ENCODE results near the gene ARSI. TPM values are rescaled to one million over a fixed set of nuclear protein-coding genes. Genes with fewer than 3 reads are reported as not detected.
A peak's percentile ranks its signal among the peaks of the same experiment; 100 is the strongest.

The ARSI gene
- total and polyA plus RNA-seq, 2 of the 13 experiments (the other 11 are each of a cell fraction or from before 2014, with no cell fraction given): 4.2 to 33.9 TPM

DNA sequence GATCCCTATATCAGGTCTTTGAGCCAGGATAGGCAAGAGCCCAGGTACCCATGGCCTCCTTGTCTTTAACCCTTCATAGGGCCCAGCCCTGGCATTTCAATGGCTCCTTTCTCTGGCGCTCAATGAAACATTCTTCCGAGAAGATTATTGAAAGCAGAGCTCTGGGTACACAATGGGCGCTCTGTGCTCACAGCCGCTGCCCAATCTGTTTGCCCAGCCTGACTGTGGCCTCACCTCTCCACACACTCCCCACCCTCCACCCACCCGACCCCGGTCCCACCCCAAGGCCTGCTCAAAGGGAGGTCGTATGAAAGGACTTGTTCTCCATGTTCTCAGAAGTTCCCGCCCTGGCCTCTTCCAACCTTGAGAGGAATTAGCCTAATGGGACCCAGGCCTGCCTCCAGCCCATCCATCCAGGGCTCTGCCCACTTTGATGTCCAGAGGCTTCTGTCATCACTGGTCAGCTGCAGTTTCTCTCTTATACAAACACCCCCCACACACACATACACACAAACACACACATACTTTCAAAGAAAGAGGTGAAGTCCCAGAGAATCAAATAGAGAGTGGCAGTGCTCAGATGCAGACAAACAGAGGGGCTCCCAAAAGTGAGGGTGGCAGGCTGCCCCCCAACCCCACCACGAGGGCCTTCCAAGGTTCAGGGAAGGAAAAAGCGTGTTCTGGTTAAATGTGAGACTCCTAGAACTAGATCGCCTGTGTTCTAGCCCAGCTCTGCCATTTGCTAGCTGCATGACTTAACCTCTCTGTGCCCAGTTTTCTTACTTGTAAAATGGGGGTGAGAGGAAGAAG lies 5.1 kb upstream of the ARSI start (continued):
- TF ChIP-seq, protein P1, sequence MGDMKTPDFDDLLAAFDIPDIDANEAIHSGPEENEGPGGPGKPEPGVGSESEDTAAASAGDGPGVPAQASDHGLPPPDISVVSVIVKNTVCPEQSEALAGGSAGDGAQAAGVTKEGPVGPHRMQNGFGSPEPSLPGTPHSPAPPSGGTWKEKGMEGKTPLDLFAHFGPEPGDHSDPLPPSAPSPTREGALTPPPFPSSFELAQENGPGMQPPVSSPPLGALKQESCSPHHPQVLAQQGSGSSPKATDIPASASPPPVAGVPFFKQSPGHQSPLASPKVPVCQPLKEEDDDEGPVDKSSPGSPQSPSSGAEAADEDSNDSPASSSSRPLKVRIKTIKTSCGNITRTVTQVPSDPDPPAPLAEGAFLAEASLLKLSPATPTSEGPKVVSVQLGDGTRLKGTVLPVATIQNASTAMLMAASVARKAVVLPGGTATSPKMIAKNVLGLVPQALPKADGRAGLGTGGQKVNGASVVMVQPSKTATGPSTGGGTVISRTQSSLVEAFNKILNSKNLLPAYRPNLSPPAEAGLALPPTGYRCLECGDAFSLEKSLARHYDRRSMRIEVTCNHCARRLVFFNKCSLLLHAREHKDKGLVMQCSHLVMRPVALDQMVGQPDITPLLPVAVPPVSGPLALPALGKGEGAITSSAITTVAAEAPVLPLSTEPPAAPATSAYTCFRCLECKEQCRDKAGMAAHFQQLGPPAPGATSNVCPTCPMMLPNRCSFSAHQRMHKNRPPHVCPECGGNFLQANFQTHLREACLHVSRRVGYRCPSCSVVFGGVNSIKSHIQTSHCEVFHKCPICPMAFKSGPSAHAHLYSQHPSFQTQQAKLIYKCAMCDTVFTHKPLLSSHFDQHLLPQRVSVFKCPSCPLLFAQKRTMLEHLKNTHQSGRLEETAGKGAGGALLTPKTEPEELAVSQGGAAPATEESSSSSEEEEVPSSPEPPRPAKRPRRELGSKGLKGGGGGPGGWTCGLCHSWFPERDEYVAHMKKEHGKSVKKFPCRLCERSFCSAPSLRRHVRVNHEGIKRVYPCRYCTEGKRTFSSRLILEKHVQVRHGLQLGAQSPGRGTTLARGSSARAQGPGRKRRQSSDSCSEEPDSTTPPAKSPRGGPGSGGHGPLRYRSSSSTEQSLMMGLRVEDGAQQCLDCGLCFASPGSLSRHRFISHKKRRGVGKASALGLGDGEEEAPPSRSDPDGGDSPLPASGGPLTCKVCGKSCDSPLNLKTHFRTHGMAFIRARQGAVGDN (CRISPR knock-in tag; IDR thresholded peaks at IDR 0.05): peak; percentile 23; the same call in 1 of the 2 replicates
- TF ChIP-seq, protein P2, sequence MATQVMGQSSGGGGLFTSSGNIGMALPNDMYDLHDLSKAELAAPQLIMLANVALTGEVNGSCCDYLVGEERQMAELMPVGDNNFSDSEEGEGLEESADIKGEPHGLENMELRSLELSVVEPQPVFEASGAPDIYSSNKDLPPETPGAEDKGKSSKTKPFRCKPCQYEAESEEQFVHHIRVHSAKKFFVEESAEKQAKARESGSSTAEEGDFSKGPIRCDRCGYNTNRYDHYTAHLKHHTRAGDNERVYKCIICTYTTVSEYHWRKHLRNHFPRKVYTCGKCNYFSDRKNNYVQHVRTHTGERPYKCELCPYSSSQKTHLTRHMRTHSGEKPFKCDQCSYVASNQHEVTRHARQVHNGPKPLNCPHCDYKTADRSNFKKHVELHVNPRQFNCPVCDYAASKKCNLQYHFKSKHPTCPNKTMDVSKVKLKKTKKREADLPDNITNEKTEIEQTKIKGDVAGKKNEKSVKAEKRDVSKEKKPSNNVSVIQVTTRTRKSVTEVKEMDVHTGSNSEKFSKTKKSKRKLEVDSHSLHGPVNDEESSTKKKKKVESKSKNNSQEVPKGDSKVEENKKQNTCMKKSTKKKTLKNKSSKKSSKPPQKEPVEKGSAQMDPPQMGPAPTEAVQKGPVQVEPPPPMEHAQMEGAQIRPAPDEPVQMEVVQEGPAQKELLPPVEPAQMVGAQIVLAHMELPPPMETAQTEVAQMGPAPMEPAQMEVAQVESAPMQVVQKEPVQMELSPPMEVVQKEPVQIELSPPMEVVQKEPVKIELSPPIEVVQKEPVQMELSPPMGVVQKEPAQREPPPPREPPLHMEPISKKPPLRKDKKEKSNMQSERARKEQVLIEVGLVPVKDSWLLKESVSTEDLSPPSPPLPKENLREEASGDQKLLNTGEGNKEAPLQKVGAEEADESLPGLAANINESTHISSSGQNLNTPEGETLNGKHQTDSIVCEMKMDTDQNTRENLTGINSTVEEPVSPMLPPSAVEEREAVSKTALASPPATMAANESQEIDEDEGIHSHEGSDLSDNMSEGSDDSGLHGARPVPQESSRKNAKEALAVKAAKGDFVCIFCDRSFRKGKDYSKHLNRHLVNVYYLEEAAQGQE (IDR thresholded peaks at IDR 0.05; ENCODE audit: borderline replicate concordance in 1 of 2, low read depth in 1 of 2, low read length in 2 of 2): 0 out of 4 replicates have a peak, but pooled peaks of 1 of the 2 experiments have one; percentile 6
- TF ChIP-seq PHF21A (CRISPR knock-in tag; IDR thresholded peaks at IDR 0.05) (peak; percentile 80), JUNB (CRISPR knock-in tag; IDR thresholded peaks at IDR 0.05; ENCODE audit: borderline replicate concordance) (0 out of 2 replicates have a peak, but pooled peaks have one; percentile 49), ZNF777 (CRISPR knock-in tag; IDR thresholded peaks at IDR 0.05) (no peak), ZNF549 (CRISPR knock-in tag; IDR thresholded peaks at IDR 0.05) (no peak), SAP130 (CRISPR knock-in tag; IDR thresholded peaks at IDR 0.05; ENCODE audit: low read depth) (peak; percentile 12; the same call in 1 of the 2 replicates), LCORL (IDR thresholded peaks at IDR 0.05) (no peak), LCORL (CRISPR knock-in tag; IDR thresholded peaks at IDR 0.05) (peak; percentile 62), FOXJ3 (CRISPR knock-in tag; IDR thresholded peaks at IDR 0.05; ENCODE audit: borderline replicate concordance) (peak; percentile 19; the same call in 1 of the 2 replicates), ZNF737 (CRISPR knock-in tag; IDR thresholded peaks at IDR 0.05; ENCODE audit: borderline replicate concordance) (no peak), PCBP1 (IDR thresholded peaks at IDR 0.05; ENCODE audit: borderline replicate concordance, low read depth, low read length) (no peak), ZNF670 (CRISPR knock-in tag; IDR thresholded peaks at IDR 0.05; ENCODE audit: borderline replicate concordance) (no peak), SP5 (CRISPR knock-in tag; IDR thresholded peaks at IDR 0.05; ENCODE audit: borderline replicate concordance, low read depth) (peak; percentile 89), FOSL2 (CRISPR knock-in tag; IDR thresholded peaks at IDR 0.05) (0 out of 2 replicates have a peak, but pooled peaks have one; percentile 26)
- TF ChIP-seq, protein P3, sequence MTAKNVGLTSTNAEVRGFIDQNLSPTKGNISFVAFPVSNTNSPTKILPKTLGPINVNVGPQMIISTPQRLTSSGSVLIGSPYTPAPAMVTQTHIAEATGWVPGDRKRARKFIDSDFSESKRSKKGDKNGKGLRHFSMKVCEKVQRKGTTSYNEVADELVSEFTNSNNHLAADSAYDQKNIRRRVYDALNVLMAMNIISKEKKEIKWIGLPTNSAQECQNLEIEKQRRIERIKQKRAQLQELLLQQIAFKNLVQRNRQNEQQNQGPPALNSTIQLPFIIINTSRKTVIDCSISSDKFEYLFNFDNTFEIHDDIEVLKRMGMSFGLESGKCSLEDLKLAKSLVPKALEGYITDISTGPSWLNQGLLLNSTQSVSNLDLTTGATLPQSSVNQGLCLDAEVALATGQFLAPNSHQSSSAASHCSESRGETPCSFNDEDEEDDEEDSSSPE (CRISPR knock-in tag; IDR thresholded peaks at IDR 0.05): no peak
- TF ChIP-seq, protein P4, sequence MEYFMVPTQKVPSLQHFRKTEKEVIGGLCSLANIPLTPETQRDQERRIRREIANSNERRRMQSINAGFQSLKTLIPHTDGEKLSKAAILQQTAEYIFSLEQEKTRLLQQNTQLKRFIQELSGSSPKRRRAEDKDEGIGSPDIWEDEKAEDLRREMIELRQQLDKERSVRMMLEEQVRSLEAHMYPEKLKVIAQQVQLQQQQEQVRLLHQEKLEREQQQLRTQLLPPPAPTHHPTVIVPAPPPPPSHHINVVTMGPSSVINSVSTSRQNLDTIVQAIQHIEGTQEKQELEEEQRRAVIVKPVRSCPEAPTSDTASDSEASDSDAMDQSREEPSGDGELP (IDR thresholded peaks at IDR 0.05; ENCODE audit: borderline replicate concordance, low read depth): peak; percentile 93
- TF ChIP-seq, protein P5, sequence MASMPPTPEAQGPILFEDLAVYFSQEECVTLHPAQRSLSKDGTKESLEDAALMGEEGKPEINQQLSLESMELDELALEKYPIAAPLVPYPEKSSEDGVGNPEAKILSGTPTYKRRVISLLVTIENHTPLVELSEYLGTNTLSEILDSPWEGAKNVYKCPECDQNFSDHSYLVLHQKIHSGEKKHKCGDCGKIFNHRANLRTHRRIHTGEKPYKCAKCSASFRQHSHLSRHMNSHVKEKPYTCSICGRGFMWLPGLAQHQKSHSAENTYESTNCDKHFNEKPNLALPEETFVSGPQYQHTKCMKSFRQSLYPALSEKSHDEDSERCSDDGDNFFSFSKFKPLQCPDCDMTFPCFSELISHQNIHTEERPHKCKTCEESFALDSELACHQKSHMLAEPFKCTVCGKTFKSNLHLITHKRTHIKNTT (CRISPR knock-in tag; IDR thresholded peaks at IDR 0.05): no peak
